ENCODE results near the gene KRTAP19-3.
"Not testable (repeated sequence)": the region's sequence is repeated elsewhere in the genome, so short reads cannot be mapped to it uniquely, and the experiment has no call there.

KRTAP19-3 gene

GRCh38 chr21:30491963-30492428, at the start of gene KRTAP19-3:
Gene KRTAP19-3 (minus strand): TSS chr21:30492013. CDS start chr21:30491957, 56 bp downstream.
- DNase-seq, result no peak

DNA sequence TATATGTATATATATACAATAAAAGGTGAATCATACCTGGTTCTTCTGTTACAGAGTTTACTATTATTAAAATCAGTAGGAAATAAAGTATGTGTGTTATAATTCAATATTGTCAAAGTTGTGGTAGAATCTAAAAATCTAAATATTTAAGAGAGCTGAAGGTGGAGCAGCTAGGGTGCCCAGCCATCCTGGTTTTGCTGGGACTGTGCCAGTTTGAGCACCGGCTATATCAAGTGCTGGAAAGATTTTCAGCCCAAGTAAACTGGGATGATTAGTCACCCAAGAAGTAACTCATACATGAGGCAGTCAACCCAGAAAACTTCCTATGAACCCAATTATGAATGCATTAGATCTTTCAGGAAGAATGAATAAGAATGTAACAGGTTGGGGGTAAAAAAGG, 27.1 kb upstream of the KRTAP19-3 start:
- no peak for DNase-seq

DNA sequence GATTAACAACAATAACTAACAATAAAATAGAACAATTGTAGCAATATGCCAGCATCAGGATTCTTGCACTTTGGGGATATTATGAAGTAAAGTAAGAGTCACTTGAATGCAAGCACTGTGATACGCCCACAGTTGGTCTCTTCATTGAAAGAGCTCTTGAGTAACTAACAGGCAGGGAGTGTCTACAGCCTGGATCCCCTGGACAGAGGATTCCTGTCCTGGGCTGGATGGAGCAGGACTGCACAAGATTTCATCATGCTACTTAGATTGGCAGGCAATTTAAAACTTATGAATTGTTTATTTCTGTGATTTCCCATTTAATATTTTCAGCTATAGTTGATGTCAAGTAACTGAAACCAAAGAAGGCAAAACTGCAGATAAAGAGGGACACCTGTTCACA, 23.9 kb upstream of the KRTAP19-3 start:
- DNase-seq, result no peak

GRCh38 chr21:30505621-30506205, 13.9 kb upstream of the KRTAP19-3 start:
- not testable (repeated sequence) for DNase-seq

DNA sequence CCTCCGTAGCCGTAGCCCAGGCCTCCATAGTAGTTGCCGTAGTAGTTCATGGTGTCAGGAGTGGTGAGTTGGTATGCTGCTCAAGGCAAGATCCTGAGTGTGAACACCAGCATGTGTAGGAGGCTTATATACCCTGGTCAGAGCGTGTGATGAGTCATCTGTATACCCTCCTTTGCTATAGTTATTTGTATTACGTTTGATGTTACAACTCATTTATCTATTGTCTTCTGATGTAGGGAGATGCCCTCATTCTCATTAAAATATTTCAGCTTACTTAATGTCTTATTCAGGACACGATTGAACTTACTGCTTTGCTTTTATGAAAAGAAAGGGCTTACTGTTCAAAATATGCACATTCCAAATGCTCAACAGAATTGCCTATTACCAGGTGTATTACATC, 10.2 kb upstream of the KRTAP19-3 start, which contains the start of gene KRTAP19-5:
TSS of gene KRTAP19-5 (minus strand) at position 101 of the 400 bp plus-strand sequence. CDS start at position 50, 51 bp downstream.
- no peak for DNase-seq

DNA sequence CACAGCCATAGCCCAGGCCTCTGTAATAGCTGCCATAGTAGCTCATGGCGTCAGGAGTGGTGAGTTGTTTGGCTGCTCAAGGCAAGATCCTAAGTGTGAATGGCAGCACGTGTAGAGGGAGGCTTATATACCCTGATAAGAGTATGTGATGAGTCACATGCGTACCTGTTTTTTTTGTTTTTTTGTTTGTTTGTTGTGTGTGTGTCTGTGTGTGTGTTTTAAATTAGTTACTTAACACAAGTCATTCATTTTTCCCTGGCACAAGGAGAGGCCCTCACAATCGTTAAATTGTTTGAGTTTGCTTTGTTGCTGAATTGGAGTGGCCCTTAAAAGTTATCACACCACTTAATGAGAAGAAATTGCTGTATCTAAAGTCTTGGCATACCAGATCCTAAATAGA, 5.3 kb upstream of the KRTAP19-3 start, which contains the start of gene KRTAP19-4:
TSS of gene KRTAP19-4 (minus strand) at position 101 of the 400 bp plus-strand sequence. CDS start at position 46, 55 bp downstream.
- DNase-seq, result no peak

DNA sequence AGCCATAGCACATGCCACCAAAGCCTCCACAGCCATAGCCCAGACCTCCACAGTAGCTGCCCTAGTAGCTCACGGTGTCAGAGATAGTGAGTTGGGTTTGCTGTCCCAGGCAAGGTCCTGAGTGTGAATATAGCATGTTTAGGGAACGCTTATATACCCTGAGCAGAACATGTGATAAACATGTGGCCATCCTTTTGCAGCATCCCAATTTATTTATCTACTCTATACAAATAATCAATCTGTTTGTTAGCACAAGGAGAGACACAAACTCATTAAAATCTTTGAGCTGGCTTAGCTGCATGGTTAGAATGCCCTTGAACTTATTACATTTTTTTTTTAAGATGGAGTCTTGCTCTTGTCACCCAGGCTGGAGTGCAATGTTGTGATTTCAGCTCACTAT, 4.5 kb downstream of the KRTAP19-3 start, which contains the start of gene KRTAP19-2:
TSS of gene KRTAP19-2 (minus strand) at position 101 of the 400 bp plus-strand sequence. CDS start at position 13, 88 bp downstream.
- DNase-seq, result no peak

DNA sequence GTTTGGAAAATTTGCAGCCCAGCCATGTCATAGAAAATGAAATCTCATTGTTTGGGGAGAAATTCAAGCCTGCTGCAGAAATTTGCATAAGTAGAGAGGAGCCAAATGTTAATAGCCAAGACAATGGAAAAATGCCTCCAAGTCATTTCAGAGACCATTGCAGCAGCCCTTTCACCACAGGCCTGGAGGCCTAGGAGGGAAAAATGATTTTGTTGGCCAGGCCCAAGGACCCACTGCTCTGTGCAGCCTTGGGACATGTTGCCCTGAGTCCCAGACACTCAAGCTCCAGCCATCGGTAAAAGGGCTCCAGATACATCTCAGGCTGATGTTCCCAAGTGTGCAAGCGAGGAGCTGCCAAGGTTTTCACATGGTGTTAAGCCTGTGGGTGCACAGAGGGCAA, 5.6 kb downstream of the KRTAP19-3 start:
- DNase-seq, result no peak

GRCh38 chr21:30482130-30482529, 9.7 kb downstream of the KRTAP19-3 start:
- DNase-seq, result no peak

- no peak for DNase-seq
Observed at GRCh38 chr21:30480145-30480544, 11.7 kb downstream of the KRTAP19-3 start, which contains the start of gene KRTAP19-1. Gene KRTAP19-1 (minus strand): TSS chr21:30480367. CDS start chr21:30480317, 50 bp downstream.

GRCh38 chr21:30479259-30479658, 12.6 kb downstream of the KRTAP19-3 start:
- DNase-seq, result no peak

- DNase-seq, result no peak
Observed at GRCh38 chr21:30478004-30478403, 13.8 kb downstream of the KRTAP19-3 start.

DNA sequence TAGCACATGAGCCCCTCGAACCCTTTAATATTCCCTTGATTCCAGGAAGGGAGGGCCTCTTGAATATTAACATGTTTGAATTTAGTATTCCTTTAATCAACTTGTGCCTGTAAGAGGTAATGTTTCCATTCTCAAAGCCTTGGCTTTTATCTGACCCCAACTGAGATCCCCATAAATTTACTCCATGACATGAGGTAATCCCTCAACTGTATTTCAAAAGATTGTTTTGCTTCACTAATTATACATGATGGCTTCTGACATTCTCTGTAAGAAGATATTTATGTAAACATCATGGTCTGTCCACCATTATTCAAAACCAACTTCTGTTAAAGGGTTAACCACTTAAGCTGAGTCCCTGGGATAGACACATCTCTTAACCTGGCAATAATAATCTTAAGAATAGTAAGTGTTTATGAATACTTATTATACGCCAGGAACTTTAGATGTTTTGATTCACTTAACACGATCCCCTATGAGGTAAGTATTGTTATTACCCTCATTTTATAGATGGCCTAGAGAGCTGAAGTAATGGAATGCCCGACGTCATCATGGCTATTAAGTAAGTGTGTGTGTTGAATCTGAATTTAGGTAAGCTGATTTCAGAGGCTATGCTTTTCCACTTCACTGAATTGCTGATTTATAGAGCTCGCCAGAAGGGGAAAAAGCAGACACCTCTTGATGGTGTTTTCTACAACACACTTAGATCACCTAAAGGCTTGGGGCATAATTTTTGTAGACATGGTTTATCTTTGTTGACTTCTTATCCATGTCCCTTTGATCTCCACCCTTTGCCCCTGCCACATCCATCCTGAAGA, 22.7 kb downstream of the KRTAP19-3 start:
- DNase-seq, result no peak

DNA sequence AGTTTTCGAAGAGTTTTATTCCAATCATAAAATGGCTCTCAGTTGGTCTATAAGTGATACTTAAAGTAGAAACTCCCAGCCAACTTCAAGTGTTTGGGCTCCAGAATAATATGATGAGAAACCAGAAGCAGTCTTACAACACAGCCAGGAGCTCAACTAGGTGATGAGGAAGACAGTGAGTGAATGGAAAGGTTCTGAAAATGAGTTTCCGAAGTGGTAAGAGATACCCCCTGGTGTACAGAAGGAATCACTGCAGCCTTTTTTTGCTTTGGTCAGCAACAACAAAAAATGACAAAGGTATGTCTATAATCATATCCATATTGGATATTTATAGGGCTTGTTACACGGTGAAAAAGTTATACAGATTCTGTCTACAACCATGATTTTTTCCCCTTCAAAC, 28.1 kb downstream of the KRTAP19-3 start:
- no peak for DNase-seq

DNA sequence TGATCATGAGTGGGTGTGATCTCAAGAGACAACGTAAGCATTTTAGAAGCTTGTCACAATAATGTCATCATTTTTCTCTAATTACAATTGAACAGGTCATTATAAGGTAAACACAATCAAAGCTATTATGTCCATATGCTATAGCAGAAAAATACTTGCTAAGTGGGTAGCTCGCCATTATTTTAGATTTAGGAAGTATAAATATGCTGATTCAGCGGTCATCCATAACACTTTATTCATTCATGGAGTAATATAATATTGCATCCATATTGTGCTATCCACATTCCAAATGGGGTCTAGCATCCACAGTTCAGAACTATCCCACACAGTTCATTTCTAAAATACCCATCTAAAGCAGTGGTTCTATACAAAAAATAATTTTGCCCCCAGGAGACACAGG, 43.3 kb downstream of the KRTAP19-3 start:
- DNase-seq, result no peak

GRCh38 chr21:30447056-30447455, 44.8 kb downstream of the KRTAP19-3 start:
- DNase-seq, result no peak

DNA sequence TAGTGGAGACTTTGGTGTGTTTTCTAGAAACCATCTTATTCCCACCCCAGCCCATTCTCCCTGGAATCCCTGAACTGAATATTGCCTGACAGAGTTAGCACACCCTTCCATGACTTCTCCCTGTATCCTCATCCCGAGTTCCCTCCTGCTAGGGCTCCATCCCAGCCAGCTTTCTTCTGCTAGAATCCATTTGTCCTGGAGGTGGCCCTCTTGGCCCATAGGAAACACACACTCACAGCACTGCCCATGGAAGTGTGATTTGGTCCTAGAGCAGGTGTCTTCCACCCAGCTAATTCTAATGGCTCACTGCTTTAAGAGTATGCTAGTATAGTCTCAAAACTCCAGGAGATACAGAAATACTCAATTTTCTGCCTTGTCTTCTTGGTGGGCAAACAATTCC, 47.6 kb downstream of the KRTAP19-3 start:
- no peak for DNase-seq

DNA sequence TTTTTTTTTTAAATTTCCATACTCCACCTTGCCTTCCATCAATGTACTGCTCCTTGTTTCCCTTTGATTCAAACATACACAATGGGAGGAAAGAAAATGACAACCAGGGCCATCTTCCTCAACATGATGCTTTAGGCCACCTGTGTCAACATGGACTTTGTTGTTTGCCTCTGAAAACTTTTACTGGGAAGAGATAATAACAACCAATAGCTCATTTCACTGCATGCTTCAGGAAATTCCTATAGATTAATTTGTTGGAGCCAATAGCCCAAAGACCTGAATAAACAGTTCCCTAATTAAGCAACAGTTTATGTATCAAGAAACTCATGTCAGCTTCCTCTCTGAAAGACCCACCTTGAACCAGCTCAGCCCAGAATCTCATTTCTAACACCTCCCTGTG, 48.6 kb downstream of the KRTAP19-3 start:
- DNase-seq, result no peak
